ENCODE measurements around the gene CCDC8. TPM values are rescaled to one million over a fixed set of nuclear protein-coding genes. Genes with fewer than 3 reads are reported as not detected.
"Not testable (repeated sequence)": the region's sequence is repeated elsewhere in the genome, so short reads cannot be mapped to it uniquely, and the experiment has no call there.

The CCDC8 gene
- total and polyA plus RNA-seq, 9 of the 15 experiments (the other 6 are each of a cell fraction or from before 2014, with no cell fraction given) = 0.68 to 30.8 (median 15.6) TPM

DNA sequence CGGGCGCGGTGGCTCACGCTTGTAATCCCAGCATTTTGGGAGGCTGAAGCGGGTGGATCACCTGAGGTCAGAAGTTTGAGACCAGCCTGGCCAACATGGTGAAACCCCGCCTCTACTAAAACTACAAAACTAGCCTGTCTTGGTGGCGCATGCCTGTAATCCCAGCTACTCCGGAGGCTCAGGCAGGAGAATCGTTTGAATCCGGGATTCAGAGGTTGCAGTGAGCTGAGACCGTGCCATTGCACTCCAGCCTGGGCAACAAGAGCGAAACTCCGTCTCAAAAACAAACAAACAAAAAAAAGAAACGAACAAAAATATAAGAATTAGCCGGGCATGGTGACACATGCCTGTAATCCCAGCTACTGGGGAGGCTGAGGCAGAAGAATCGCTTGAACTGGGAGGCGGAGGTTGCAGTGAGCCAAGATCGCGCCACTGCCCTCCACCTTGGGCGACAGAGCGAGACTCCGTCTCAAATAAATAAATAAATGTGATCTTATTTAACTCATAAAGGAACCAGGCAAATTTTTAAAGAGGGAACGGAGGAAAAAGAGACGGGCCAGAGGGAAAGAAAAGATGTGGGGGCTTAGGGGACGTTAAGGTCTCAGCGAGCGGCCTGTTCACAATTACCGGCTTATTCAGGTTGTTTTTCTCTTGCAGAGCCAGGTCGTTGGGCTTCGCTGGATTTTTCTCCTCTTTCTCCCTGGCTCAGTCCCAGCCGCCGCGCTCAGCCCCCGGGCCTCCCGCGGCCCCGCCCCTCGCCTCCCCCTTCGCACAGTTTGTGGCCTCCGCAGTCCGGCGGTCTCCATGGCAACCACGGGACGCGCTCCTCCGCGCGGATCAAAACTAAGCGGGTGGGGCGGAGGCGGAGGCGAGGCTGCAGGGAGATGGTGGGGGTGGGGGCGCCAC is 2.7 kb upstream of the CCDC8 start:
- 22% methylated on average over 35 of the region's 53 CpGs for WGBS (ENCODE audit: insufficient coverage, low coverage, missing lambda C conversion rate)
- peak overlapping the region; percentile 21 for H3K4me3 ChIP-seq
- TF ChIP-seq MXI1 (IDR thresholded peaks at IDR 0.05; ENCODE audit: low read depth, low read length) (0 out of 2 replicates have a peak, but pooled peaks have one; percentile 41), TAF1 (IDR thresholded peaks at IDR 0.05; ENCODE audit: control insufficient read depth, extremely low read depth, insufficient read depth, low read length, severe bottlenecking) (peak; percentile 25), MTA3 (IDR thresholded peaks at IDR 0.05; ENCODE audit: borderline replicate concordance) (0 out of 2 replicates have a peak, but pooled peaks have one; percentile 38), SAP30 (IDR thresholded peaks at IDR 0.05; ENCODE audit: borderline replicate concordance, insufficient read depth, low read depth, low read length, poor library complexity, severe bottlenecking) (peak; percentile 75), RFX1 (IDR thresholded peaks at IDR 0.05) (peak; percentile 99), DNMT1 (IDR thresholded peaks at IDR 0.05) (0 out of 2 replicates have a peak, but pooled peaks have one; percentile 58), KDM5B (IDR thresholded peaks at IDR 0.05; ENCODE audit: insufficient replicate concordance, low read depth, low read length) (peak; percentile 56), DPF2 (IDR thresholded peaks at IDR 0.05) (0 out of 2 replicates have a peak, but pooled peaks have one; percentile 9), MIER1 (IDR thresholded peaks at IDR 0.05; ENCODE audit: low read depth) (0 out of 2 replicates have a peak, but pooled peaks have one; percentile 28), SP1 (CRISPR knock-in tag; IDR thresholded peaks at IDR 0.05) (peak; percentile 63), E2F3 (CRISPR knock-in tag; IDR thresholded peaks at IDR 0.05) (0 out of 2 replicates have a peak, but pooled peaks have one; percentile 18), ZFP36 (IDR thresholded peaks at IDR 0.05; ENCODE audit: low read depth, low read length, partially characterized antibody) (peak; percentile 57), HCFC1 (IDR thresholded peaks at IDR 0.05; ENCODE audit: low read depth, low read length) (peak; percentile 49)
- TF ChIP-seq, protein P1, sequence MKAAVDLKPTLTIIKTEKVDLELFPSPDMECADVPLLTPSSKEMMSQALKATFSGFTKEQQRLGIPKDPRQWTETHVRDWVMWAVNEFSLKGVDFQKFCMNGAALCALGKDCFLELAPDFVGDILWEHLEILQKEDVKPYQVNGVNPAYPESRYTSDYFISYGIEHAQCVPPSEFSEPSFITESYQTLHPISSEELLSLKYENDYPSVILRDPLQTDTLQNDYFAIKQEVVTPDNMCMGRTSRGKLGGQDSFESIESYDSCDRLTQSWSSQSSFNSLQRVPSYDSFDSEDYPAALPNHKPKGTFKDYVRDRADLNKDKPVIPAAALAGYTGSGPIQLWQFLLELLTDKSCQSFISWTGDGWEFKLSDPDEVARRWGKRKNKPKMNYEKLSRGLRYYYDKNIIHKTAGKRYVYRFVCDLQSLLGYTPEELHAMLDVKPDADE (conservative IDR thresholded peaks at IDR 0.05; ENCODE audit: control insufficient read depth, low read depth, low read length) = 0 out of 2 replicates have a peak, but pooled peaks have one; percentile 5
- TF ChIP-seq, protein P2, sequence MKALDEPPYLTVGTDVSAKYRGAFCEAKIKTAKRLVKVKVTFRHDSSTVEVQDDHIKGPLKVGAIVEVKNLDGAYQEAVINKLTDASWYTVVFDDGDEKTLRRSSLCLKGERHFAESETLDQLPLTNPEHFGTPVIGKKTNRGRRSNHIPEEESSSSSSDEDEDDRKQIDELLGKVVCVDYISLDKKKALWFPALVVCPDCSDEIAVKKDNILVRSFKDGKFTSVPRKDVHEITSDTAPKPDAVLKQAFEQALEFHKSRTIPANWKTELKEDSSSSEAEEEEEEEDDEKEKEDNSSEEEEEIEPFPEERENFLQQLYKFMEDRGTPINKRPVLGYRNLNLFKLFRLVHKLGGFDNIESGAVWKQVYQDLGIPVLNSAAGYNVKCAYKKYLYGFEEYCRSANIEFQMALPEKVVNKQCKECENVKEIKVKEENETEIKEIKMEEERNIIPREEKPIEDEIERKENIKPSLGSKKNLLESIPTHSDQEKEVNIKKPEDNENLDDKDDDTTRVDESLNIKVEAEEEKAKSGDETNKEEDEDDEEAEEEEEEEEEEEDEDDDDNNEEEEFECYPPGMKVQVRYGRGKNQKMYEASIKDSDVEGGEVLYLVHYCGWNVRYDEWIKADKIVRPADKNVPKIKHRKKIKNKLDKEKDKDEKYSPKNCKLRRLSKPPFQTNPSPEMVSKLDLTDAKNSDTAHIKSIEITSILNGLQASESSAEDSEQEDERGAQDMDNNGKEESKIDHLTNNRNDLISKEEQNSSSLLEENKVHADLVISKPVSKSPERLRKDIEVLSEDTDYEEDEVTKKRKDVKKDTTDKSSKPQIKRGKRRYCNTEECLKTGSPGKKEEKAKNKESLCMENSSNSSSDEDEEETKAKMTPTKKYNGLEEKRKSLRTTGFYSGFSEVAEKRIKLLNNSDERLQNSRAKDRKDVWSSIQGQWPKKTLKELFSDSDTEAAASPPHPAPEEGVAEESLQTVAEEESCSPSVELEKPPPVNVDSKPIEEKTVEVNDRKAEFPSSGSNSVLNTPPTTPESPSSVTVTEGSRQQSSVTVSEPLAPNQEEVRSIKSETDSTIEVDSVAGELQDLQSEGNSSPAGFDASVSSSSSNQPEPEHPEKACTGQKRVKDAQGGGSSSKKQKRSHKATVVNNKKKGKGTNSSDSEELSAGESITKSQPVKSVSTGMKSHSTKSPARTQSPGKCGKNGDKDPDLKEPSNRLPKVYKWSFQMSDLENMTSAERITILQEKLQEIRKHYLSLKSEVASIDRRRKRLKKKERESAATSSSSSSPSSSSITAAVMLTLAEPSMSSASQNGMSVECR (CRISPR knock-in tag; IDR thresholded peaks at IDR 0.05) = peak; percentile 63; the same call in 1 of the 2 replicates

More for the DNA sequence above, 2.7 kb upstream of the CCDC8 start:
- intact Hi-C loops (cut with micrococcal nuclease); H3K27me3 ChIP-seq (ENCODE audit: control insufficient read depth in 2 of 2, insufficient read depth in 2 of 2, low read length in 2 of 2); BruUV-seq (replicated peaks); H3K36me3 ChIP-seq (ENCODE audit: control insufficient read depth, insufficient read depth, low read length); in situ Hi-C loops (cut with MboI); H3K9me1 ChIP-seq (ENCODE audit: control insufficient read depth, insufficient read depth, low read length); H3K9me3 ChIP-seq (replicated peaks; ENCODE audit: control insufficient read depth, insufficient read depth, low read depth, low read length): not testable (repeated sequence)
- peak; percentile 91 for FAIRE-seq
- H3K27ac ChIP-seq (ENCODE audit: extremely low read depth, low read depth, low read length) = peak overlapping the region; percentile 65
- peaks cover 30 to 60% of the 10 kb centered on the region in 2 experiments for H3K4me1 ChIP-seq (replicated peaks in 1 of 2; ENCODE audit: control insufficient read depth in 2 of 2, insufficient read depth in 2 of 2, low read length in 2 of 2)
- H4K20me1 ChIP-seq (replicated peaks; ENCODE audit: control insufficient read depth, insufficient read depth, low read length) = peaks cover 12% of the 10 kb centered on the region; the same call in 1 of the 2 replicates
- peak overlapping the region; percentile 69 for H3K4me2 ChIP-seq (ENCODE audit: insufficient read depth, low read length)
- peak; percentile 78 for ATAC-seq
- H3K9ac ChIP-seq (ENCODE audit: insufficient read depth in 1 of 2, low read depth in 2 of 2, low read length in 2 of 2) = peak overlapping the region; percentile 60 to 75
- H2AFZ ChIP-seq (ENCODE audit: low read depth, low read length) = peak overlapping the region; percentile 71
- H3K79me2 ChIP-seq (ENCODE audit: control insufficient read depth, insufficient read depth, low read length) = peaks cover 30% of the 10 kb centered on the region
- POLR2A ChIA-PET = interaction anchor here (1.1 kb wide), 1 partner anchor 18 kb away, joined by 3 read pairs; no protein-coding TSS in a partner anchor
- CTCF ChIA-PET (ENCODE audit: low intra/inter-chr PET ratio) = interaction anchor here (0.6 to 0.8 kb wide), 2 partner anchors 10 to 21 kb away, joined by 3 read pairs; no protein-coding TSS in a partner anchor
- DNase-seq (ENCODE audit: extremely low read depth in 1 of 4, low spot score in 3 of 4) = peak; percentile 94 to 98 (median 94)
